ENCODE data around the gene SLC1A1. TPM values are rescaled to one million over a fixed set of nuclear protein-coding genes. Genes with fewer than 3 reads are reported as not detected.

SLC1A1 gene
- total and polyA plus RNA-seq, 4 donors = 5.1 to 13.8 (median 5.4) TPM

DNA sequence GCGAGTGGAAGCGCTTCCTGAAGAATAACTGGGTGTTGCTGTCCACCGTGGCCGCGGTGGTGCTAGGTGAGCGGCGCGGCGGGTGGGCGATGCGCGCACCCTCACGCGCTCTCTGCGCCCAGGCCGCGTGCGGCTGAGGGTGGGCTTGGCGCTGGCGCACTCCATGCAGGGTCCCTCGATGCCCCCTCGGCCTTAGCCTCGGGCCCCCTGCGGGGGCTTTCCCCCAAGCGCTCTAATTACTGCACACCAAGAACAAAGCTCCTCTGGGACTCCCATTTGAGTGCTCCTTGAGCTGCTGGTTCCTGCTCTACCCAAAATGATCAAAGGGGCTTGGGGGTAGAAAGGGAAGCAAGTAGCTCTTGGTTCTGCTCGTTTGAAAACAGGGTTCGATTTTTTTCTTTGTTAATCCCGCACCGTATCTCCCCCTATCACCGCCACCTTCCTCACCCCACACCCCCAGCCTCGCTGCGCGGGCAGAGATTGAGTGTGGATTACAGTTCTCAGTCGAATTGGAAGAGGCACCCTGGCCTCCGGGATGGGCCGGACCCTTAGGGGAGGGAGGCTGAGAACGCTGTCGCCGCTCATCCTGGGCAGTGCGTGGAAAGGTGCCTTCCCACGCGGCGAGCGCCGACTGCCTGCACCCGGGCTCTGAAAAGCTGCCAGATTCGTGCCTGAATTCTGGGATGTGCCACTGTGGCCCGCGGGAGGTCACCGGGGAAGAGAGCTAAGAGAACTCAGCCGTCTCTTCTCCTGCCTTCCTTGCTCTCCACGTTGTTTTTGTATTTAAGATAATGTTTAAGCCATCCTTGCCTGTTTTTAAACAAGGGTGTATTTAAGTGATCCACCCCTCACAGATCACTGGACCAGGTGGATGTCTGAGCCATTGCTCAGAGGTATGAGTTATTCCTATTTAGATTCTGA is 697 bp downstream of the SLC1A1 start:
- DNase-seq (peak in 1 of 3 donors; percentile 17), ATAC-seq (ENCODE audit: insufficient read depth, low FRiP score) (no peak)
- Histone ChIP-seq H3K4me3 (peak overlapping the region; percentile 81), H3K27me3 (ENCODE audit: control insufficient read depth in 3 of 3, insufficient read depth in 3 of 3, low read length in 2 of 3) (peaks cover 0 to 10% (median 9%) of the 10 kb centered on the region in 3 donors), H3K36me3 (ENCODE audit: control insufficient read depth in 4 of 4, insufficient read depth in 4 of 4, low read length in 4 of 4) (no peaks in the 10 kb centered on the region), H3K9me3 (ENCODE audit: control insufficient read depth in 4 of 4, insufficient read depth in 3 of 4, low read length in 3 of 4) (no peaks in the 10 kb centered on the region), H3K4me1 (ENCODE audit: control insufficient read depth in 5 of 5, insufficient read depth in 5 of 5, low read length in 5 of 5) (peaks cover 0 to 19% (median 0%) of the 10 kb centered on the region in 5 donors), H3K27ac (ENCODE audit: low read depth in 1 of 2, low read length in 1 of 2) (peak overlapping the region in 1 of 2 donors; percentile 89), H3K9ac (ENCODE audit: insufficient read depth in 1 of 2, low read length in 2 of 2) (peak overlapping the region in 1 of 2 donors; percentile 11)
- TF ChIP-seq, protein P1, sequence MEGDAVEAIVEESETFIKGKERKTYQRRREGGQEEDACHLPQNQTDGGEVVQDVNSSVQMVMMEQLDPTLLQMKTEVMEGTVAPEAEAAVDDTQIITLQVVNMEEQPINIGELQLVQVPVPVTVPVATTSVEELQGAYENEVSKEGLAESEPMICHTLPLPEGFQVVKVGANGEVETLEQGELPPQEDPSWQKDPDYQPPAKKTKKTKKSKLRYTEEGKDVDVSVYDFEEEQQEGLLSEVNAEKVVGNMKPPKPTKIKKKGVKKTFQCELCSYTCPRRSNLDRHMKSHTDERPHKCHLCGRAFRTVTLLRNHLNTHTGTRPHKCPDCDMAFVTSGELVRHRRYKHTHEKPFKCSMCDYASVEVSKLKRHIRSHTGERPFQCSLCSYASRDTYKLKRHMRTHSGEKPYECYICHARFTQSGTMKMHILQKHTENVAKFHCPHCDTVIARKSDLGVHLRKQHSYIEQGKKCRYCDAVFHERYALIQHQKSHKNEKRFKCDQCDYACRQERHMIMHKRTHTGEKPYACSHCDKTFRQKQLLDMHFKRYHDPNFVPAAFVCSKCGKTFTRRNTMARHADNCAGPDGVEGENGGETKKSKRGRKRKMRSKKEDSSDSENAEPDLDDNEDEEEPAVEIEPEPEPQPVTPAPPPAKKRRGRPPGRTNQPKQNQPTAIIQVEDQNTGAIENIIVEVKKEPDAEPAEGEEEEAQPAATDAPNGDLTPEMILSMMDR (IDR thresholded peaks at IDR 0.05; ENCODE audit: control extremely low read depth, extremely low read depth) = no peak
- 2% methylated on average over 50 to 52 of the region's 52 CpGs for WGBS, 2 donors

DNA sequence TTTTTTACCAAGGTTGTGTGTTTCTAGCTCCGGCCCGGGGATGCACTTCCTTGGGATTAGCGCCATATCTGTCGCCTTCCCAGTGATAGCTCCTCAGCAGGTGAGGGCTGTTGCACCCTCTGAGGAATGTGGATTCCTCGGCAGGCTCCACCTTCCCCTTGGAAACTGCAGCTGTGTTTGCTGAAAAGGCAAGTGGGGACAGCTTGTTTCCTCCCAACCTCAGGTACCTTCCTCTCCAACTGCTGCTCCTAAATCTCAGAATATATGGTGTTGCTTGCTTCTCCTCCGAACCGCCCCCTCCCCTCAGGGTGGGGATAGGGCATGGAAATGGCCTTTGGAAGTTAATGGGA is 1.3 kb downstream of the SLC1A1 start:
- no peaks in the 10 kb centered on the region for H3K36me3 ChIP-seq (ENCODE audit: control insufficient read depth in 4 of 4, insufficient read depth in 4 of 4, low read length in 4 of 4)
- WGBS, 2 donors = 24 to 36% methylated on average over 7 of the region's 7 CpGs
- H3K9me3 ChIP-seq (ENCODE audit: control insufficient read depth in 4 of 4, insufficient read depth in 3 of 4, low read length in 3 of 4) = no peaks in the 10 kb centered on the region
- DNase-seq (peak; percentile 13 to 34 (median 27)), ATAC-seq (ENCODE audit: insufficient read depth, low FRiP score) (no peak)
- no peak overlapping the region for H3K27ac ChIP-seq (ENCODE audit: low read depth in 1 of 2, low read length in 1 of 2)
- no peak overlapping the region for H3K9ac ChIP-seq (ENCODE audit: insufficient read depth in 1 of 2, low read length in 2 of 2)
- TF ChIP-seq, protein P1 (IDR thresholded peaks at IDR 0.05; ENCODE audit: control extremely low read depth, extremely low read depth) = no peak
- H3K4me1 ChIP-seq (ENCODE audit: control insufficient read depth in 5 of 5, insufficient read depth in 5 of 5, low read length in 5 of 5) = peaks cover 0 to 19% (median 0%) of the 10 kb centered on the region in 5 donors
- peaks cover 0 to 10% (median 9%) of the 10 kb centered on the region in 3 donors for H3K27me3 ChIP-seq (ENCODE audit: control insufficient read depth in 3 of 3, insufficient read depth in 3 of 3, low read length in 2 of 3)
- H3K4me3 ChIP-seq = peak overlapping the region; percentile 16

DNA sequence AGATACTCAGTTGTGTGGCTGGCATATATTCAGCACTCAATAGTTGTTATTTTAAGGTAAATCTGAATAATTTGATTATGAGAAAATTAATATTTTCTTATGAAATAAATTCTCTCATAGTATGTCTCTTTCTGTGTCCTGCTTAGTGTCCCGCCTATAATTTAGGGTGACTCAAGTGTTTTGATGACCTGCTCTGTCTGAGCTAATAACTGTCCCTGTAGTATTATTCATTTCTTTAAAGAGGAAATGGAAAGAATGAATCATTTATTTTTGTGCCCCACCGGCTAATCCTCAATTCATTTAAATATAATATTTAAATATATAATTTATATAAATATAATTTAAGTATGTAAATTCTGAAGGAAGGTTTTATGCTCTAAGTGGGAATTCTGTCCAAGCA is 4.1 kb downstream of the SLC1A1 start:
- WGBS, 2 donors = 69 to 83% methylated on average over 2 of the region's 2 CpGs
- H3K9me3 ChIP-seq (ENCODE audit: control insufficient read depth in 4 of 4, insufficient read depth in 3 of 4, low read length in 3 of 4) = no peaks in the 10 kb centered on the region
- peaks cover 0 to 18% (median 0%) of the 10 kb centered on the region in 5 donors for H3K4me1 ChIP-seq (ENCODE audit: control insufficient read depth in 5 of 5, insufficient read depth in 5 of 5, low read length in 5 of 5)
- TF ChIP-seq, protein P1 (IDR thresholded peaks at IDR 0.05; ENCODE audit: control extremely low read depth, extremely low read depth) = no peak
- DNase-seq (no peak), ATAC-seq (ENCODE audit: insufficient read depth, low FRiP score) (no peak)
- H3K27me3 ChIP-seq (ENCODE audit: control insufficient read depth in 3 of 3, insufficient read depth in 3 of 3, low read length in 2 of 3) = peaks cover 0 to 10% (median 9%) of the 10 kb centered on the region in 3 donors
- H3K36me3 ChIP-seq (ENCODE audit: control insufficient read depth in 4 of 4, insufficient read depth in 4 of 4, low read length in 4 of 4) = no peaks in the 10 kb centered on the region
- no peak overlapping the region for H3K27ac ChIP-seq (ENCODE audit: low read depth in 1 of 2, low read length in 1 of 2)
- H3K4me3 ChIP-seq = no peak overlapping the region
- no peak overlapping the region for H3K9ac ChIP-seq (ENCODE audit: insufficient read depth in 1 of 2, low read length in 2 of 2)
